Prostate gland (tissue), 2 donors: ENCODE data around the gene BCKDK. TPM values are rescaled to one million over a fixed set of nuclear protein-coding genes. Genes with fewer than 3 reads are reported as not detected.

ENCODE experiments used
- DNase-seq: peaks from one replicate; pipeline ENCODE4 v3.0.0-alpha.2; 2019; ENCODE audit warnings: low spot score
- H3K27ac ChIP-seq, 2 donors: fragments of 200-600 bp; sonication (generic); 2 replicates each; pipeline ENCODE4 v1.5.1; 2017 to 2019
- H3K27me3 ChIP-seq: fragments of 200-600 bp; sonication (generic); replicated peaks from 2 replicates; pipeline ENCODE4 v1.5.1; 2019; ENCODE audit not compliant: insufficient read depth
- H3K36me3 ChIP-seq, 2 donors: fragments of 200-600 bp; sonication (generic); 1 replicate in 1 of 2; 2 replicates in 1 of 2; pipeline versions ENCODE4 v1.5.1 to v1.8.1; 2017 to 2019
- H3K4me1 ChIP-seq: fragments of 200-600 bp; sonication (generic); replicated peaks from 2 replicates; pipeline ENCODE4 v1.5.1; 2019
- H3K4me3 ChIP-seq, 2 donors: fragments of 200-600 bp; sonication (generic); 2 replicates each; pipeline ENCODE4 v1.5.1; 2017 to 2019
- H3K9me3 ChIP-seq: fragments of 200-600 bp; sonication (generic); 2 replicates; pipeline ENCODE4 v1.5.1; 2017
- POLR2A ChIP-seq: fragments of 450-650 bp; IDR thresholded peaks from one replicate; pipeline ENCODE4 v1.6.1; 2016; ENCODE audit warnings: antibody characterized with exemption, mild to moderate bottlenecking
- POLR2AphosphoS5 ChIP-seq: sonication (generic); formaldehyde crosslinking; IDR thresholded peaks from one replicate; pipeline ENCODE4 v1.6.1; 2017; ENCODE audit warnings: antibody characterized with exemption
- WGBS: methylation state at CpG from one replicate; pipeline ENCODE4 v1.1.5; 2018; 5-methylcytosine and 5-hydroxymethylcytosine counted together
- intact Hi-C: fragments of 100-400 bp; cut with DNase I; formaldehyde crosslinking; loops from one replicate; pipeline ENCODE4 v1.14.2; 2022
- total RNA-seq, 2 donors: library from RNA; depleted of rRNA; stranded (reverse); fragments of >200 nt; gene quantifications; one replicate each; pipeline ENCODE4 v1.1.0, GENCODE V29; 2016
- TF ChIP-seq, protein P1 (sequence below), 4 experiments: fragments of 200-600 bp in 2 of 4; fragments of 450-650 bp in 2 of 4; sonication (generic) in 2 of 4; IDR thresholded peaks; 1 replicate in 3 of 4; 2 replicates in 1 of 4; pipeline ENCODE4 v1.5.1; 2016 to 2019; ENCODE audit warnings: antibody characterized with exemption in 4 of 4, mild to moderate bottlenecking in 2 of 4, moderate library complexity in 2 of 4

Gene BCKDK
- 10 to 100 TPM; 78.5 to 80.6 TPM for total RNA-seq

DNA sequence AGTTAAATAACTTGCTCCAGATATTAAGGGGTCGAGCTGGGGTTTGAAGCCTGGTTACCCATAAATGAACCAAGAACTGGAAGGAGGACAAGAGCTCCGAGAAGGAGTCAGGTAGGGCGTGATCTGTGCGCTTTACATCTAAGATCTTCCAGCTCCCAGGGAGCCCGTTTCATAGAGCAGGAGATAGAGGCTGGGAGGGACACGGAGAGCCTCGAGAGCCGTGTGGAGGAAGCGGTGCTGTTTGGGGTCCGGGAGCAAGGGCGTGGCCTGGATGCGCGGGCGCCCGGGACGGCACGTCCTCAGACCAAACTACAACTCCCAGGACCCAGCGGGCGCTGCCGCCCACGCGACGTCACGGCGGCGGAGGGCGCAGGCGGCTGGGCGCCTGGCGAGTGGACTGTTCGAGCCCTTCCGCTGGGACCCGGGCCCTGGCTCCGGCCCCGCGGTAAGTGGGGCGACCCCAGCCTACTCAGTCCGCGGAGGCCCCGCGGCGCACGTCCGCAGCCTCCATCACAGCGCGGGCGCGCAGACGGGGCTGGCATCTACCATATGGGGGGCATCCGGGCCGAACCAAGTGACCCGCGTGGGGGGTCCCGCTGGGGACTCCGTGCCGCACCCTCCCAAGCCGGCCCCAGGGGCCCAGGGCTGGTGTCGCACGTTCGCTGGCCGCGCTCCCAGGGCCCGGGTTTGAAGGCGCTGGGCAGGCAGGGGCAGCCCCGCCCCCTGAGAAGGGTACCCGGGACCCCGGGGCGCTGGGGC is at the start of gene BCKDK:
Gene BCKDK (plus strand): TSS at position 352 of the 759 bp plus-strand sequence. CDS start 838 bp downstream, outside the sequence.
- TF ChIP-seq POLR2A: peak; percentile 54
- TF ChIP-seq, protein P1, sequence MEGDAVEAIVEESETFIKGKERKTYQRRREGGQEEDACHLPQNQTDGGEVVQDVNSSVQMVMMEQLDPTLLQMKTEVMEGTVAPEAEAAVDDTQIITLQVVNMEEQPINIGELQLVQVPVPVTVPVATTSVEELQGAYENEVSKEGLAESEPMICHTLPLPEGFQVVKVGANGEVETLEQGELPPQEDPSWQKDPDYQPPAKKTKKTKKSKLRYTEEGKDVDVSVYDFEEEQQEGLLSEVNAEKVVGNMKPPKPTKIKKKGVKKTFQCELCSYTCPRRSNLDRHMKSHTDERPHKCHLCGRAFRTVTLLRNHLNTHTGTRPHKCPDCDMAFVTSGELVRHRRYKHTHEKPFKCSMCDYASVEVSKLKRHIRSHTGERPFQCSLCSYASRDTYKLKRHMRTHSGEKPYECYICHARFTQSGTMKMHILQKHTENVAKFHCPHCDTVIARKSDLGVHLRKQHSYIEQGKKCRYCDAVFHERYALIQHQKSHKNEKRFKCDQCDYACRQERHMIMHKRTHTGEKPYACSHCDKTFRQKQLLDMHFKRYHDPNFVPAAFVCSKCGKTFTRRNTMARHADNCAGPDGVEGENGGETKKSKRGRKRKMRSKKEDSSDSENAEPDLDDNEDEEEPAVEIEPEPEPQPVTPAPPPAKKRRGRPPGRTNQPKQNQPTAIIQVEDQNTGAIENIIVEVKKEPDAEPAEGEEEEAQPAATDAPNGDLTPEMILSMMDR (IDR thresholded peaks at IDR 0.05): peak in 1 of 4 experiments; percentile 12
- TF ChIP-seq POLR2AphosphoS5: peak; percentile 75
- H3K27me3 ChIP-seq: no peaks in the 10 kb centered on the region
- peak; percentile 39 for DNase-seq
- WGBS: 5% methylated on average over 35 of the region's 68 CpGs
- peaks cover 7% of the 10 kb centered on the region for H3K4me1 ChIP-seq
- no peaks in the 10 kb centered on the region for H3K9me3 ChIP-seq
- intact Hi-C loops: loop anchor here (5.0 kb wide), 1 partner anchor 34 kb away; no protein-coding TSS in a partner anchor
- peaks cover 0 to 8% of the 10 kb centered on the region in 2 donors for H3K36me3 ChIP-seq
- peak within 1 kb of the TSS; percentile 88 to 93 for H3K27ac ChIP-seq
- H3K4me3 ChIP-seq: peak within 1 kb of the TSS; percentile 97 to 98

DNA sequence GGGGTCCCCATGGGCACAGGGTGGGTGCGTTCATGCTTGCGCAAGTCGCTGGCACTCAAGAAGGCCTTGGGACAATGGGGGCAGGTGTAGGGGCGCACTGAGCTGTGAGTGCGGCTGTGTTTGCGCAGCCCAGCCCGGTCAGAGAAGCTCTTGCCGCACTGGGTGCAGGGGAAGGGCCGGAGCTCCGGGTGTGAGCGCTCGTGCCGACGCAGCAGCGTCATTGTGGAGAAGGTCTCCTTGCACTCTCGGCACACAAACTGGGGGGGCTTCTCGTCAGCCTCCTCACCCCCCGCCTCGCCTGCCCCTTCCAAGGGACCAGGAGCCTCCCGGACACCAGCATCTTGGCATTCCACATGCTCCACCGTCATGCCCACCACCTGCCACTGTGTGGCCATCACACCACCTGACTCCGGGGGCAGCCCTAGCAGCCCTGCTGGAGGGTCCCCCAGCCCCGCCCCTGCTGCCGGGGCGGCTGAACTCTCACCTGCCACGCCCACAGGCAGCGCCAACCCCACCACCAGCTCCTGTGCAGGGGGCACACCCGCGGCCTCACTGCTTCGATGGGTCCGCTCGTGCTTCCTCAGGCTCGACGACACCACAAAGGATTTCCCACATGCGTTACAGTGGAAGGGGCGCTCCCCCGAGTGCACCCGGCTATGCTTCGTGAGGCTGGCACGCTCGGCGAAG is 46.9 kb upstream of the BCKDK start:
- no peak for DNase-seq
- Histone ChIP-seq H3K27me3 (no peaks in the 10 kb centered on the region), H3K36me3 (no peaks in the 10 kb centered on the region), H3K9me3 (no peaks in the 10 kb centered on the region), H3K4me1 (no peaks in the 10 kb centered on the region), H3K27ac (no peak overlapping the region), H3K4me3 (no peak overlapping the region)
- 93% methylated on average over 40 of the region's 42 CpGs for WGBS
- intact Hi-C loops: no loop called here
- TF ChIP-seq, protein P1 (IDR thresholded peaks at IDR 0.05): no peak
- TF ChIP-seq POLR2A: no peak
- no peak for TF ChIP-seq POLR2AphosphoS5

DNA sequence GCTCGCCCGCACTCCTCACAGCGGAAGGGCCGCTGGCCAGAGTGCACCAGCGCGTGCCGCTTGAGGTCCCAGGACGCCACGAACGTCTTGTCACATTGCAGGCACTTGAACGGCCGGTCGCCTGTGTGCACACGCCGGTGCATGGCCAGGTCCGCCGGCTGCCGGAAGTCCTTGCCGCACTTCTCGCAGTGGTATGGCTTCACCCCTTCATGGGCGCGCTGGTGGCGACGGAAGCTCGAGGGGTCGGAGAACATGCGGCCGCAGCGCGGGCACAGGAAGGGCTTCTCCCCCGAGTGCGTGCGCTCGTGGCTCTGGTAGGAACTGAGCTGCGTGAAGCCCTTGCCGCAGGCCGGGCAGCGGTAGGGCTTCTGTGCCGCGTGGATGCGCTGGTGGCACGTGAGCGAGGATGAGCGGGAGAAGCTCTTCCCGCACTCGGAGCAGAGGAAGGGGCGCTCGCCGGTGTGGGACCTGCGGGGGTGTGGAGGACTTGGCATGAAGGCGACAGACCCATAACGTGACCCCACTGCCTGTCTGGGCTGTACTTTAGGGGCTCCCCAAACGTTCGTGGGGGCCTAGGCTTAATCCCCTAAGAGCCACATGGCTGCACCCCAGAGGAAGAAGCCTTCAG is 46.3 kb upstream of the BCKDK start:
- Histone ChIP-seq H3K9me3 (no peaks in the 10 kb centered on the region), H3K27me3 (no peaks in the 10 kb centered on the region), H3K36me3 (no peaks in the 10 kb centered on the region), H3K4me1 (no peaks in the 10 kb centered on the region), H3K27ac (no peak overlapping the region), H3K4me3 (no peak overlapping the region)
- no peak for DNase-seq
- TF ChIP-seq POLR2A: no peak
- TF ChIP-seq POLR2AphosphoS5: no peak
- TF ChIP-seq, protein P1 (IDR thresholded peaks at IDR 0.05): no peak
- 95% methylated on average over 54 of the region's 54 CpGs for WGBS
- intact Hi-C loops: no loop called here

- intact Hi-C loops: no loop called here
- Histone ChIP-seq H3K27ac (no peak overlapping the region), H3K4me3 (no peak overlapping the region)
Observed at GRCh38 chr16:31063495-31063842, 44.7 kb upstream of the BCKDK start.

More at GRCh38 chr16:31063495-31063842, 44.7 kb upstream of the BCKDK start:
- Histone ChIP-seq H3K9me3 (no peaks in the 10 kb centered on the region), H3K36me3 (no peaks in the 10 kb centered on the region), H3K4me1 (no peaks in the 10 kb centered on the region), H3K27me3 (no peaks in the 10 kb centered on the region)
- 91% methylated on average over 9 of the region's 9 CpGs for whole genome bisulfite sequencing
- no peak for DNase-seq
- TF ChIP-seq, protein P1 (IDR thresholded peaks at IDR 0.05): no peak
- TF ChIP-seq POLR2A: no peak
- TF ChIP-seq POLR2AphosphoS5: no peak
